ENCODE results near the gene GFOD1. TPM values are rescaled to one million over a fixed set of nuclear protein-coding genes. Genes with fewer than 3 reads are reported as not detected.

GFOD1 gene
- polyA plus RNA-seq, 1 of the 3 experiments (the other 2 are of a cell fraction) = 1.6 TPM

- H2AFZ ChIP-seq (ENCODE audit: low read depth) = no peak overlapping the region
- no peaks in the 10 kb centered on the region for H3F3A ChIP-seq (replicated peaks; ENCODE audit: insufficient read depth)
- no peaks in the 10 kb centered on the region for H3K27me3 ChIP-seq (ENCODE audit: insufficient read depth)
- H3K79me2 ChIP-seq (ENCODE audit: insufficient read depth) = no peaks in the 10 kb centered on the region
- H3K9me3 ChIP-seq = no peaks in the 10 kb centered on the region
- no peak overlapping the region for H3K9ac ChIP-seq
- 84% methylated on average over 8 of the region's 8 CpGs for WGBS (ENCODE audit: low lambda C conversion rate)
- H3K27ac ChIP-seq (ENCODE audit: low read depth in 2 of 2, low read length in 1 of 2) = no peak overlapping the region
- no peak for TF ChIP-seq SMC3 (IDR thresholded peaks at IDR 0.05; ENCODE audit: low read depth, low read length)
- TF ChIP-seq EZH2phosphoT487 (IDR thresholded peaks at IDR 0.05; ENCODE audit: borderline replicate concordance, low read depth) = no peak
- TF ChIP-seq NRF1 (IDR thresholded peaks at IDR 0.05; ENCODE audit: low read depth, low read length) = no peak
- no peak for TF ChIP-seq RCOR1 (IDR thresholded peaks at IDR 0.05; ENCODE audit: low read length)
- TF ChIP-seq TAF1 (IDR thresholded peaks at IDR 0.05; ENCODE audit: borderline replicate concordance, low read depth, low read length) = no peak
- TF ChIP-seq CTCF (IDR thresholded peaks at IDR 0.05) = no peak
- TF ChIP-seq ELF1 (IDR thresholded peaks at IDR 0.05) = no peak
- TF ChIP-seq IRF3 (IDR thresholded peaks at IDR 0.05; ENCODE audit: low read depth, low read length) = no peak
- TF ChIP-seq USF1 (IDR thresholded peaks at IDR 0.05; ENCODE audit: borderline replicate concordance, low read depth) = no peak
- TF ChIP-seq REST (IDR thresholded peaks at IDR 0.05; ENCODE audit: low read depth, low read length) = no peak
- TF ChIP-seq ZBTB33 (IDR thresholded peaks at IDR 0.05; ENCODE audit: borderline replicate concordance, low read depth) = no peak
- no peak for TF ChIP-seq GABPA (IDR thresholded peaks at IDR 0.05; ENCODE audit: low read depth)
- no peak for TF ChIP-seq TEAD4 (IDR thresholded peaks at IDR 0.05; ENCODE audit: borderline replicate concordance, insufficient read depth)
- TF ChIP-seq POLR2AphosphoS5 (IDR thresholded peaks at IDR 0.05; ENCODE audit: low read depth, low read length) = no peak
- no peak for TF ChIP-seq RXRA (IDR thresholded peaks at IDR 0.05; ENCODE audit: borderline replicate concordance, low read depth)
- DNase-seq = no peak
- ChIA-PET POLR2A (no interaction called here), CTCF (interaction anchor here (1.2 to 1.4 kb wide), 2 partner anchors 27 to 267 kb away, joined by 3 read pairs; partner anchors contain the start of gene NOL7)
- H3K36me3 ChIP-seq (replicated peaks in 1 of 2; ENCODE audit: control insufficient read depth in 1 of 2, insufficient read depth in 2 of 2, low read length in 1 of 2) = no peaks in the 10 kb centered on the region
- H3K4me3 ChIP-seq (ENCODE audit: low read depth in 2 of 2, low read length in 1 of 2) = no peak overlapping the region
- H3K9me2 ChIP-seq = no peaks in the 10 kb centered on the region
- no peaks in the 10 kb centered on the region for H4K20me1 ChIP-seq (ENCODE audit: insufficient read depth)
- H3K4me2 ChIP-seq = no peak overlapping the region
- H3K4me1 ChIP-seq (ENCODE audit: control insufficient read depth in 1 of 2, insufficient read depth in 2 of 2, low read depth in 1 of 2, low read length in 1 of 2) = no peaks in the 10 kb centered on the region
These were observed 138.9 kb downstream of the GFOD1 start for GRCh38 chr6:13348334-13349113.
